ENCODE data around the gene SOX14. TPM values are rescaled to one million over a fixed set of nuclear protein-coding genes. Genes with fewer than 3 reads are reported as not detected.

SOX14 gene
- total and polyA plus RNA-seq, 2 donors (not counting 1 experiment from before 2014, with no cell fraction given): not detected

- Mint-ChIP-seq H3K27ac (no peak overlapping the region), H3K4me3 (no peak overlapping the region), H3K27me3 (peaks cover 22% of the 10 kb centered on the region), H3K4me1 (no peaks in the 10 kb centered on the region), H3K9me3 (ENCODE audit: insufficient read depth) (no peaks in the 10 kb centered on the region)
- 11% methylated on average over 3 of the region's 3 CpGs for WGBS (ENCODE audit: insufficient coverage)
- intact Hi-C loops (cut with micrococcal nuclease): no loop called here
- no peak for ATAC-seq (ENCODE audit: low read depth)
- DNase-seq: no peak
- H3K79me2 ChIP-seq (ENCODE audit: control insufficient read depth, insufficient read depth, low read length): no peaks in the 10 kb centered on the region
- CTCF ChIA-PET: no interaction called here
- H3K4me1 ChIP-seq (ENCODE audit: control insufficient read depth in 2 of 2, insufficient read depth in 2 of 2, low read length in 2 of 2): no peaks in the 10 kb centered on the region
- H3K27ac ChIP-seq (ENCODE audit: low read length in 2 of 2): no peak overlapping the region
- H3K4me3 ChIP-seq (ENCODE audit: control extremely low read depth in 1 of 5, extremely low read depth in 1 of 5, insufficient read depth in 1 of 5, low read depth in 2 of 5, low read length in 4 of 5): no peak overlapping the region
- H3K36me3 ChIP-seq (replicated peaks in 1 of 2; ENCODE audit: control extremely low read depth in 1 of 2, control insufficient read depth in 1 of 2, extremely low read depth in 1 of 2, insufficient read depth in 2 of 2, low read length in 1 of 2): no peaks in the 10 kb centered on the region
- POLR2A ChIA-PET: no interaction called here
- H3K4me2 ChIP-seq (replicated peaks; ENCODE audit: low read depth, low read length, poor library complexity, severe bottlenecking): no peak overlapping the region
- no peaks in the 10 kb centered on the region for H4K20me1 ChIP-seq (ENCODE audit: control insufficient read depth, insufficient read depth, low read length, poor library complexity, severe bottlenecking)
- H2AFZ ChIP-seq (ENCODE audit: insufficient read depth, low read depth, low read length, poor library complexity, severe bottlenecking): no peak overlapping the region
- TF ChIP-seq EZH2 (IDR thresholded peaks at IDR 0.05; ENCODE audit: borderline replicate concordance, insufficient read depth, low read depth, low read length, poor library complexity, severe bottlenecking) (no peak), CTCF (IDR thresholded peaks at IDR 0.05) (no peak)
- no peaks in the 10 kb centered on the region for H3K9me3 ChIP-seq (ENCODE audit: control extremely low read depth in 1 of 3, control insufficient read depth in 2 of 3, insufficient read depth in 1 of 3, low read length in 2 of 3)
- H3K9ac ChIP-seq (ENCODE audit: low read length): no peak overlapping the region
- H3K27me3 ChIP-seq (replicated peaks in 1 of 4; ENCODE audit: control extremely low read depth in 1 of 4, control insufficient read depth in 3 of 4, insufficient read depth in 4 of 4, low read length in 3 of 4): no peaks in the 10 kb centered on the region
Measured at GRCh38 chr3:137792626-137793271, 28.6 kb downstream of the SOX14 start.

GRCh38 chr3:137796993-137797392 is 32.9 kb downstream of the SOX14 start:
- H3K9ac ChIP-seq (ENCODE audit: low read length): no peak overlapping the region
- no peak overlapping the region for H2AFZ ChIP-seq (ENCODE audit: insufficient read depth, low read depth, low read length, poor library complexity, severe bottlenecking)
- no peaks in the 10 kb centered on the region for H3K27me3 ChIP-seq (replicated peaks in 1 of 4; ENCODE audit: control extremely low read depth in 1 of 4, control insufficient read depth in 3 of 4, insufficient read depth in 4 of 4, low read length in 3 of 4)
- no peaks in the 10 kb centered on the region for H3K79me2 ChIP-seq (ENCODE audit: control insufficient read depth, insufficient read depth, low read length)
- intact Hi-C loops (cut with micrococcal nuclease): no loop called here
- H3K36me3 ChIP-seq (replicated peaks in 1 of 2; ENCODE audit: control extremely low read depth in 1 of 2, control insufficient read depth in 1 of 2, extremely low read depth in 1 of 2, insufficient read depth in 2 of 2, low read length in 1 of 2): no peaks in the 10 kb centered on the region
- H3K27ac ChIP-seq (ENCODE audit: low read length in 2 of 2): no peak overlapping the region
- TF ChIP-seq CTCF (IDR thresholded peaks at IDR 0.05): no peak
- no peak for TF ChIP-seq EZH2 (IDR thresholded peaks at IDR 0.05; ENCODE audit: borderline replicate concordance, insufficient read depth, low read depth, low read length, poor library complexity, severe bottlenecking)
- no peak overlapping the region for H3K4me2 ChIP-seq (replicated peaks; ENCODE audit: low read depth, low read length, poor library complexity, severe bottlenecking)
- no peaks in the 10 kb centered on the region for H4K20me1 ChIP-seq (ENCODE audit: control insufficient read depth, insufficient read depth, low read length, poor library complexity, severe bottlenecking)
- no peaks in the 10 kb centered on the region for H3K9me3 ChIP-seq (ENCODE audit: control extremely low read depth in 1 of 3, control insufficient read depth in 2 of 3, insufficient read depth in 1 of 3, low read length in 2 of 3)
- H3K27me3 Mint-ChIP-seq: peaks cover 13% of the 10 kb centered on the region
- ChIA-PET POLR2A (no interaction called here), CTCF (no interaction called here)
- H3K4me1 ChIP-seq (ENCODE audit: control insufficient read depth in 2 of 2, insufficient read depth in 2 of 2, low read length in 2 of 2): no peaks in the 10 kb centered on the region
- no peak overlapping the region for H3K4me3 ChIP-seq (ENCODE audit: control extremely low read depth in 1 of 5, extremely low read depth in 1 of 5, insufficient read depth in 1 of 5, low read depth in 2 of 5, low read length in 4 of 5)
- no peaks in the 10 kb centered on the region for H3K4me1 Mint-ChIP-seq
- 57% methylated on average over 1 of the region's 3 CpGs for whole genome bisulfite sequencing (ENCODE audit: insufficient coverage)
- H3K9me3 Mint-ChIP-seq (ENCODE audit: insufficient read depth): no peaks in the 10 kb centered on the region
- no peak overlapping the region for H3K4me3 Mint-ChIP-seq
- no peak overlapping the region for H3K27ac Mint-ChIP-seq
- no peak for DNase-seq
- ATAC-seq (ENCODE audit: low read depth): no peak
